Body of pancreas (tissue), 4 donors: ENCODE measurements around the gene DNAJB2.

Experiments
- POLR2A ChIP-seq, 3 donors: fragments of 450-650 bp; IDR thresholded peaks; one replicate each; pipeline ENCODE4 v1.6.1; 2016; ENCODE audit warnings: antibody characterized with exemption in 3 of 3, mild to moderate bottlenecking in 2 of 3
- TF ChIP-seq, protein P1 (sequence below), 7 experiments: fragments of 450-650 bp in 4 of 7; fragments of 200-600 bp in 3 of 7; sonication (generic) in 3 of 7; IDR thresholded peaks; one replicate each; pipeline ENCODE4 v1.5.1; 2016 to 2019; ENCODE audit warnings: antibody characterized with exemption in 7 of 7

DNA sequence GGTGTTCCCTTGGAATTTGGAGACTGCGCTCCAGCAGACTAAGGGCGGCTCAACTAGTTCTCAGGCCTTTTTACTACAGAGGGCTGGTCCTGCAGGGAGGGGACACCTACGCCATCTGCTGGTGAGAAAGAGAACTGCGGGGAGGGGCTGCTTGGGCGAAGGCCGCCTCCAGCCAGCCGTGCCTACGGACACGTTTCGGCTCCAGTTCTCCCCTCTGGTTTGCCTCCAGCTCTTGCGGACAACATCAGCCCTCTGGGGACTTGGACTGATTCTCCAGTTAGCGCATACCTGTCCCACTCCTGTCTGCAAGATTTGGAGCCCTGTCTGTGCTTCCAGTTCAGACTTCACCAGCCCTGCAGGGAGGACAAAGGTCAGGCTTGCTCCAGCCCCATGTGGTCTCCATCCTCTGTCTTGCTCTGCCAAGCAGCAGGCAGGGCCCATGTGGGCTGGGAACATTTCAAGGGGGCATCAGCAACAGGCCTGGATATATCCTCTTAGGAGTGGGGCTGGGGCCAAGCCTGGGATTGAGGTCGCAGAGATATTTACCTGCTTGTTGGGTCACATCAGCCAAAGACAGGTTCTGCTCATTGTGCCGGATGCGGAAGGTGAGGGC is 19.7 kb downstream of the DNAJB2 start:
- TF ChIP-seq, protein P1, sequence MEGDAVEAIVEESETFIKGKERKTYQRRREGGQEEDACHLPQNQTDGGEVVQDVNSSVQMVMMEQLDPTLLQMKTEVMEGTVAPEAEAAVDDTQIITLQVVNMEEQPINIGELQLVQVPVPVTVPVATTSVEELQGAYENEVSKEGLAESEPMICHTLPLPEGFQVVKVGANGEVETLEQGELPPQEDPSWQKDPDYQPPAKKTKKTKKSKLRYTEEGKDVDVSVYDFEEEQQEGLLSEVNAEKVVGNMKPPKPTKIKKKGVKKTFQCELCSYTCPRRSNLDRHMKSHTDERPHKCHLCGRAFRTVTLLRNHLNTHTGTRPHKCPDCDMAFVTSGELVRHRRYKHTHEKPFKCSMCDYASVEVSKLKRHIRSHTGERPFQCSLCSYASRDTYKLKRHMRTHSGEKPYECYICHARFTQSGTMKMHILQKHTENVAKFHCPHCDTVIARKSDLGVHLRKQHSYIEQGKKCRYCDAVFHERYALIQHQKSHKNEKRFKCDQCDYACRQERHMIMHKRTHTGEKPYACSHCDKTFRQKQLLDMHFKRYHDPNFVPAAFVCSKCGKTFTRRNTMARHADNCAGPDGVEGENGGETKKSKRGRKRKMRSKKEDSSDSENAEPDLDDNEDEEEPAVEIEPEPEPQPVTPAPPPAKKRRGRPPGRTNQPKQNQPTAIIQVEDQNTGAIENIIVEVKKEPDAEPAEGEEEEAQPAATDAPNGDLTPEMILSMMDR (IDR thresholded peaks at IDR 0.05), result peak; percentile 96 to 99 (median 97)
- TF ChIP-seq POLR2A (IDR thresholded peaks at IDR 0.05), result no peak
